ENCODE measurements around the gene MYL3.
"Not testable (repeated sequence)": the region's sequence is repeated elsewhere in the genome, so short reads cannot be mapped to it uniquely, and the experiment has no call there.

MYL3 gene

GRCh38 chr3:46825450-46825849, 37.8 kb downstream of the MYL3 start:
- DNase-seq (ENCODE audit: low read depth, low spot score), result no peak

GRCh38 chr3:46824211-46824970, 38.9 kb downstream of the MYL3 start:
- no peak for DNase-seq (ENCODE audit: low read depth, low spot score)

- DNase-seq (ENCODE audit: low read depth, low spot score), result not testable (repeated sequence)
Measured at GRCh38 chr3:46823314-46823713, 39.9 kb downstream of the MYL3 start.

- DNase-seq (ENCODE audit: low read depth, low spot score), result no peak
Measured at GRCh38 chr3:46821553-46821952, 41.7 kb downstream of the MYL3 start.

- DNase-seq (ENCODE audit: low read depth, low spot score), result no peak
Measured at GRCh38 chr3:46820852-46821251, 42.4 kb downstream of the MYL3 start.

- peak; percentile 74 for DNase-seq (ENCODE audit: low read depth, low spot score)
Measured at GRCh38 chr3:46812237-46812791, 50.9 kb downstream of the MYL3 start.

GRCh38 chr3:46811615-46812236, 51.5 kb downstream of the MYL3 start:
- DNase-seq (ENCODE audit: low read depth, low spot score), result no peak

- not testable (repeated sequence) for DNase-seq (ENCODE audit: low read depth, low spot score)
Measured at GRCh38 chr3:46808766-46809165, 54.5 kb downstream of the MYL3 start.
